Left lung (tissue), 10 donors: ENCODE measurements around the gene CDC14B. TPM values are rescaled to one million over a fixed set of nuclear protein-coding genes. Genes with fewer than 3 reads are reported as not detected.

Experiments used
- ATAC-seq: fragments of 200-7000 bp; cut with Tn5 transposase; one replicate; pipeline ENCODE4 v1.9.1; 2020; ENCODE audit warnings: moderate library complexity
- DNase-seq, 4 donors: peaks; one replicate each; pipeline ENCODE4 v3.0.0-alpha.2; 2013 to 2020
- H3K27ac ChIP-seq, 2 donors: fragments of 200-600 bp; sonication (generic) in 1 of 2; one replicate each; pipeline versions ENCODE4 v1.5.0 to v1.8.0; 2020 to 2021
- H3K27me3 ChIP-seq, 2 donors: fragments of 200-600 bp; sonication (generic) in 1 of 2; one replicate each; pipeline versions ENCODE4 v1.5.0 to v1.8.0; 2020 to 2021
- H3K36me3 ChIP-seq, 2 donors: fragments of 200-600 bp; sonication (generic) in 1 of 2; one replicate each; pipeline versions ENCODE4 v1.5.0 to v1.8.0; 2020 to 2021
- H3K4me1 ChIP-seq, 2 donors: fragments of 200-600 bp; one replicate each; pipeline ENCODE4 v1.8.0; 2021
- H3K4me3 ChIP-seq, 2 donors: fragments of 200-600 bp; sonication (generic) in 1 of 2; one replicate each; pipeline versions ENCODE4 v1.5.0 to v1.8.0; 2020 to 2021; ENCODE audit warnings: mild to moderate bottlenecking in 1 of 2
- H3K9me3 ChIP-seq, 2 donors: fragments of 200-600 bp; sonication (generic) in 1 of 2; one replicate each; pipeline versions ENCODE4 v1.5.0 to v1.8.0; 2020 to 2021
- intact Hi-C, 2 donors: fragments of 100-400 bp; cut with DNase I; formaldehyde crosslinking; loops; one replicate each; pipeline versions ENCODE4 v1.11.2 to v1.14.2; 2022
- polyA plus RNA-seq, 6 donors: library from polyadenylated mRNA; unstranded; fragments of 120-200 nt; gene quantifications; one replicate each; pipeline ENCODE4 v1.2.1, GENCODE V29; 2013; ENCODE audit not compliant: insufficient read length in 6 of 6
- total RNA-seq, 2 donors: library from RNA; stranded (reverse); fragmentation: NEBNext Ultra II Directional; extraction: Animal tissue kit (Norgen Biotek cat#: 25700); gene quantifications; one replicate each; pipeline ENCODE4 v1.2.1, GENCODE V29; 2021
- TF ChIP-seq, protein P1 (sequence below), 2 donors: fragments of 200-600 bp; sonication (generic) in 1 of 2; IDR thresholded peaks; one replicate each; pipeline versions ENCODE4 v1.5.0 to v1.8.0; 2021; ENCODE audit warnings: antibody characterized with exemption in 2 of 2
- donor health status: DM: no; HTN: yes; CAD: no.
- donor health status: DM: no; HTN: no; CAD: no.

Gene CDC14B
- total and polyA plus RNA-seq, 8 donors = 10.5 to 20.3 (median 17.9) TPM

GRCh38 chr9:96489482-96489979 is 130.1 kb downstream of the CDC14B start:
- DNase-seq = no peak
- Histone ChIP-seq H3K27ac (no peak overlapping the region), H3K4me3 (no peak overlapping the region), H3K4me1 (peaks cover 6 to 15% of the 10 kb centered on the region in 2 donors), H3K27me3 (no peaks in the 10 kb centered on the region), H3K36me3 (peaks cover 0 to 43% of the 10 kb centered on the region in 2 donors), H3K9me3 (no peaks in the 10 kb centered on the region)
- TF ChIP-seq, protein P1, sequence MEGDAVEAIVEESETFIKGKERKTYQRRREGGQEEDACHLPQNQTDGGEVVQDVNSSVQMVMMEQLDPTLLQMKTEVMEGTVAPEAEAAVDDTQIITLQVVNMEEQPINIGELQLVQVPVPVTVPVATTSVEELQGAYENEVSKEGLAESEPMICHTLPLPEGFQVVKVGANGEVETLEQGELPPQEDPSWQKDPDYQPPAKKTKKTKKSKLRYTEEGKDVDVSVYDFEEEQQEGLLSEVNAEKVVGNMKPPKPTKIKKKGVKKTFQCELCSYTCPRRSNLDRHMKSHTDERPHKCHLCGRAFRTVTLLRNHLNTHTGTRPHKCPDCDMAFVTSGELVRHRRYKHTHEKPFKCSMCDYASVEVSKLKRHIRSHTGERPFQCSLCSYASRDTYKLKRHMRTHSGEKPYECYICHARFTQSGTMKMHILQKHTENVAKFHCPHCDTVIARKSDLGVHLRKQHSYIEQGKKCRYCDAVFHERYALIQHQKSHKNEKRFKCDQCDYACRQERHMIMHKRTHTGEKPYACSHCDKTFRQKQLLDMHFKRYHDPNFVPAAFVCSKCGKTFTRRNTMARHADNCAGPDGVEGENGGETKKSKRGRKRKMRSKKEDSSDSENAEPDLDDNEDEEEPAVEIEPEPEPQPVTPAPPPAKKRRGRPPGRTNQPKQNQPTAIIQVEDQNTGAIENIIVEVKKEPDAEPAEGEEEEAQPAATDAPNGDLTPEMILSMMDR (IDR thresholded peaks at IDR 0.05) = no peak
- intact Hi-C loops = no loop called here
- no peak for ATAC-seq

- Histone ChIP-seq H3K27me3 (no peaks in the 10 kb centered on the region), H3K36me3 (peaks cover 0 to 46% of the 10 kb centered on the region in 2 donors), H3K9me3 (no peaks in the 10 kb centered on the region), H3K27ac (no peak overlapping the region), H3K4me3 (no peak overlapping the region), H3K4me1 (peaks cover 6 to 15% of the 10 kb centered on the region in 2 donors)
- DNase-seq (no peak), ATAC-seq (no peak)
- intact Hi-C loops = no loop called here
- TF ChIP-seq, protein P1 (IDR thresholded peaks at IDR 0.05) = no peak
Measured at GRCh38 chr9:96487949-96488348, 131.7 kb downstream of the CDC14B start.

DNA sequence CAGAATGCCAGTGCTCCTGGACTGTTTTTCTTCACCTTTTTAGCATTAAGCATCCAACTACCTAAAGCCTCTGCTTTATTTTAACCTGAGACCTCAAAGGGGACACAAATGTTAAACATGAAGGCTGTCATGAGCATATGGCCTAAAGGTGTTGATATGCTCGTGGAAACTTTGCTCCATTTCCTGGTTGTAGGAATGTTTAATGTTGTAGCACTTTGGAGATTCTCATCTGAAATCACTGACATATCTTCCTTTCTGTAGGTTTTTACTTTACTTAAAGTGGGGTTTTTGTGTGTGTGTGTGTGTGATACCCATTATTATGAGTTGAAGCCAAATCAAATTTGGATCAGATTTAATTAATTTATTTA is 132.6 kb downstream of the CDC14B start:
- Histone ChIP-seq H3K9me3 (no peaks in the 10 kb centered on the region), H3K36me3 (peaks cover 0 to 46% of the 10 kb centered on the region in 2 donors), H3K4me1 (peaks cover 3 to 15% of the 10 kb centered on the region in 2 donors), H3K27ac (peak overlapping the region in 1 of 2 donors; percentile 16), H3K4me3 (no peak overlapping the region), H3K27me3 (no peaks in the 10 kb centered on the region)
- TF ChIP-seq, protein P1 (IDR thresholded peaks at IDR 0.05) = no peak
- ATAC-seq (no peak), DNase-seq (no peak)
- intact Hi-C loops = no loop called here

DNA sequence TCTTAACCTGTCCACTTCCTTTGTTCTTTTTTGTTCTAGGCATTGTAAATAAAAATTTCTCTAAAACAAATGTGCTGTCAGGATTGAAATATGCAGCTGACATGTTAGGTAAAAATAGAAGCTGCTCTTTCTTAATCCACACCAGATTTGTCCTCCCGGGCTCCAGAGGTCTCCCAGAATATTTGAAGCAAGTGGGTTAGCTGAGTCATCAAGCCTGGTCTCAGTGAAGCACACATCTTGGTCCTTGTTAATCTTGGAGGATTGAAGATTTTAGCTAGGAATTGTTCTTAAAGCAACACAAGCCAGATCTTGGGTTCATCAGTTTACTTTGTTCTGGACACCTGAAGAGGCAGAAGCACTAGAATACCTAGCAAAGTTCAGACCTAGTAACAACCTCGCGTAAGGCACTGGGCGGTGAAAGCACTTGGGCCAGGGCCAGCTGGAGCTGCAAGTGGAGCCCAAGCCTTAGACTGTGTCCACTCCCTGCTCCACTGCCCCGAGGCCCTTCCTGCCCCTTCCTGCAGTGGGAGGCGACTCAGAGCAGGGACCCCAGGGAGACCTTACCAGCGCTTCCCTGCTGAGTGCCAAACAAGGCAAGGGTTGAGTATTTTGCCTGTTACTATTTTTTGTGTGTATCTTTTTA is 133.1 kb downstream of the CDC14B start:
- Histone ChIP-seq H3K9me3 (no peaks in the 10 kb centered on the region), H3K36me3 (peaks cover 0 to 46% of the 10 kb centered on the region in 2 donors), H3K4me1 (peaks cover 0 to 12% of the 10 kb centered on the region in 2 donors), H3K27me3 (no peaks in the 10 kb centered on the region), H3K27ac (peak overlapping the region in 1 of 2 donors; percentile 16), H3K4me3 (no peak overlapping the region)
- TF ChIP-seq, protein P1 (IDR thresholded peaks at IDR 0.05) = no peak
- ATAC-seq (peak; percentile 75), DNase-seq (peak in 1 of 4 donors; percentile 57)
- intact Hi-C loops = no loop called here

DNA sequence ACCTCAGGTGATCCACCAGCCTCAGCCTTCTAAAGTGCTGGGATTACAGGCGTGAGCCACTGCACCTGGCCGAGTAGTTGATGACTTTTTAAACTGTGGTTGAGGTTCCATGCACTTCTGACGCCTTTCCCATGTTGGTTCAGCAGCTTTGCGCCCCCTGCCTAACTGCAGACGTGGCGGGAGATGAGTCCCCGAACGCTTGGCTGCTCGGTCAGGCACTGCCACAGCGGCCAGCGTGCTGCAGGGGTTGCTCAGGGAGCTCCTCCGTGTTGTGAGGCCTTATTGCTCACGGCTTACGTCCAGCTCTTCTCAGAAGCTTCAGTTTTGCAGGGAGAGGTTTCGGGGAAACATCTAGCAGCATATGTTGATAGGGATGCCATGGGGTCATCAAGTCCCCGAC is 134.4 kb downstream of the CDC14B start:
- no peak overlapping the region for H3K4me3 ChIP-seq
- DNase-seq (no peak), ATAC-seq (no peak)
- peaks cover 0 to 5% of the 10 kb centered on the region in 2 donors for H3K4me1 ChIP-seq
- TF ChIP-seq, protein P1 (IDR thresholded peaks at IDR 0.05) = no peak
- no peaks in the 10 kb centered on the region for H3K9me3 ChIP-seq
- intact Hi-C loops = no loop called here
- H3K27ac ChIP-seq = no peak overlapping the region
- no peaks in the 10 kb centered on the region for H3K27me3 ChIP-seq
- peaks cover 0 to 37% of the 10 kb centered on the region in 2 donors for H3K36me3 ChIP-seq
